Right lobe of liver (tissue), 6 donors: Measurements from ENCODE around the gene NFE2L3. TPM values are rescaled to one million over a fixed set of nuclear protein-coding genes. Genes with fewer than 3 reads are reported as not detected.
A peak's percentile ranks its signal among the peaks of the same experiment; 100 is the strongest.

Experiments used
- ATAC-seq, 4 donors: fragments of 200-7000 bp; cut with Tn5 transposase; one replicate each; pipeline ENCODE4 v1.9.1; 2020; ENCODE audit warnings: mild to moderate bottlenecking in 4 of 4, moderate library complexity in 4 of 4
- DNase-seq, 3 donors: peaks; one replicate each; pipeline ENCODE4 v3.0.0-alpha.2; 2020
- H3K27ac ChIP-seq, 3 donors: fragments of 200-600 bp; one replicate each; pipeline ENCODE4 v1.8.0; 2022
- H3K27me3 ChIP-seq, 2 donors: fragments of 200-600 bp; one replicate each; pipeline ENCODE4 v1.8.0; 2022
- H3K36me3 ChIP-seq, 4 donors: fragments of 200-600 bp; sonication (generic) in 1 of 4; one replicate each; pipeline versions ENCODE4 v1.5.1 to v1.8.0; 2017 to 2022; ENCODE audit warnings: control low read depth in 1 of 4
- H3K4me1 ChIP-seq, 4 donors: fragments of 200-600 bp; sonication (generic) in 1 of 4; one replicate each; pipeline versions ENCODE4 v1.5.1 to v1.8.0; 2017 to 2022; ENCODE audit warnings: control low read depth in 1 of 4
- H3K4me3 ChIP-seq, 3 donors: fragments of 200-600 bp; one replicate each; pipeline ENCODE4 v1.8.0; 2022
- H3K9me3 ChIP-seq, 4 donors: fragments of 200-600 bp; sonication (generic) in 1 of 4; one replicate each; pipeline versions ENCODE4 v1.5.1 to v1.8.0; 2017 to 2022; ENCODE audit warnings: control low read depth in 1 of 4
- POLR2A ChIP-seq: fragments of 450-650 bp; IDR thresholded peaks from one replicate; pipeline ENCODE4 v1.6.1; 2017; ENCODE audit warnings: antibody characterized with exemption, mild to moderate bottlenecking
- WGBS: methylation state at CpG from one replicate; pipeline ENCODE4 v1.1.6; 2018; ENCODE audit warnings: low coverage, low lambda C conversion rate; ENCODE audit not compliant: insufficient coverage; ENCODE audit errors: missing lambda C conversion rate; 5-methylcytosine and 5-hydroxymethylcytosine counted together
- intact Hi-C, 2 donors: fragments of 100-400 bp; cut with DNase I; formaldehyde crosslinking; loops; one replicate each; pipeline versions ENCODE4 v1.11.2 to v1.14.1; 2022
- total RNA-seq, 6 experiments: library from RNA; depleted of rRNA in 2 of 6; stranded (reverse); fragments of >200 nt in 2 of 6; fragmentation: NEBNext Ultra II Directional in 3 of 6; extraction: Animal tissue kit (Norgen Biotek cat#: 25700) in 3 of 6; gene quantifications; one replicate each; pipeline versions ENCODE4 v1.1.0 to v1.2.4, GENCODE V29; 2016 to 2023
- TF ChIP-seq, protein P1 (sequence below), 4 donors: fragments of 200-600 bp in 3 of 4; fragments of 450-650 bp in 1 of 4; IDR thresholded peaks; one replicate each; pipeline versions ENCODE4 v1.5.1 to v1.8.0; 2016 to 2022; ENCODE audit warnings: antibody characterized with exemption in 4 of 4, mild to moderate bottlenecking in 2 of 4
- donor health status: DM: no; HTN: yes; CAD: no.
- donor health status: DM: no; HTN: no; CAD: no.
- donor health status: DM: no; HTN: no; CAD: no.
- donor health status: DM: no; HTN: yes; CAD: no.
- donor health status: DM: no; HTN: yes; CAD: no.

NFE2L3 gene
- total RNA-seq, 6 experiments from 2014 or later, result 0.13 to 2.0 (median 0.54) TPM

DNA sequence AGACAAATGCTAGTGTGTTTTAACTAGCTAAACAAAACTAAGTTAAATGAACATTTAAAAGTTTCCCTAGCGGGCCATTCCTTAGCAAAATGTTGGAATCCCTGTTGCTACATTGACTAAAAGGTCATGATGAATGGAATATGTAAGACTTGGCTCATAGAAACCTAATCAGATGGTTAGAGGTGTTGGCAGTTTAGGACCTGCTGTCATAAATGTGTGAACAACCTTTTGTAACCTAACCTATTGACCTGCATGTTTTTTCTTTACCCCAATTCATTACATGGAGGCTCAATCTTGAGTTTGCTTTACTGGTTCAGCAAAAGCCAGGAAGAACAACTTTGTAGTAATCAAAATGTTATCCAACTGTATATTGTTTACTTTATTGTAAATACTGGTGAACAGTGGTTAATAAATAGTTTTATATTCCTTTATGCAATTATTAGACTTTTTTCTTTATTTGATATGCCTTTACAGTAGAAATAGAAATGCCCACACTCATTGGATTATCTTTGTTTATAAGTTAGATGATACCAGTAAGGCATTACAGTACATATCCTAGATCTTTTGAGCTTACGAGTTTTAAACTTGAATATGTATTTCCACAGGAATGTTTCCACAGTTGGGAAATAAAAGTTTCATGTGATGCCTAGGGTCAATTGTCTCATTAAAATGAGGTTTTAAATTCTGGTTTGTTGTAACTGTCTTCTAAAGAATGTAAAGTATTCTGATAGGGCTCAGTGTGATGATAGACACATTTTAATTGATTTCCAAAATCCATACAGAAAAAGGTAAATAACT, 61.1 kb downstream of the NFE2L3 start:
- TF ChIP-seq POLR2A, result no peak
- Histone ChIP-seq H3K4me3 (no peak overlapping the region), H3K27me3 (no peaks in the 10 kb centered on the region), H3K9me3 (no peaks in the 10 kb centered on the region), H3K4me1 (peaks cover 0 to 12% (median 0%) of the 10 kb centered on the region in 4 donors), H3K27ac (no peak overlapping the region), H3K36me3 (peaks cover 0 to 40% (median 21%) of the 10 kb centered on the region in 4 donors)
- intact Hi-C loops, result no loop called here
- no peak for DNase-seq
- peak in 2 of 4 donors; percentile 26 to 67 for ATAC-seq
- 95% methylated on average over 2 of the region's 2 CpGs for WGBS

DNA sequence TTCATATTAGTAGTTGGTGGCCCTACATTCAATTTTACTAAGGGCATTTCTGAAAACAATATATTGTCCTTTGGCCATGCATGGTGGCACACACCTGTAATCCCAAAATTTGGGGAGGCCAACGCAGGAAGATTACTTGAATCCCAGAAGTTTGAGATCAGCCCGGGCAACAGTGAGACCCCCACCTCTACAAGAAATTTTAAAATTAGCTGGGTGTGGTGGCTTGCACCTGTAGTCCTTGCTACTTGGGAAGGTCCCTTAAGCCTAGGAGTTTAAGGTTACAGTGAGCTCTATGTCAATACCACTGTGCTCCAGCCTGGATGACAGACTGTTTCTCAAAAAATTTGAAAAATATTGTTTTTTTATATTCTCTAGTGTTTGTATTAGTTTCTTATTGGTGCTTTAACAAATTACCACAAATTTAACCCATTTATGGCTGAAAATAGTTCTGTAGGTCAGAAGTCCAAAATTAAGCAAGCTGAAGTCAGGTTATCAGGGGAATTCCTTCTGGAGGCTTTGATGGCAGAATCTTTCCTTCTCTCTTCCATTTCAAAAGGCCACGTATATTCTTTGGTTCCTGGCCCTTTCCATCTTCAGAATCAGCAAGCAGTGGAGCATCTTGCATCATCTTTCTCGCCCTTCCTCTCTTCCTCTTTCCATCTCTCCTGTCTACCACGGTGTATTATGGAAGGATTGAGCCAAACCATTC, 62.0 kb downstream of the NFE2L3 start:
- ATAC-seq (no peak), DNase-seq (no peak)
- H3K36me3 ChIP-seq, result peaks cover 0 to 32% (median 17%) of the 10 kb centered on the region in 4 donors
- WGBS, result 66% methylated on average over 5 of the region's 5 CpGs
- no peaks in the 10 kb centered on the region for H3K9me3 ChIP-seq
- intact Hi-C loops, result no loop called here
- H3K27ac ChIP-seq, result no peak overlapping the region
- TF ChIP-seq POLR2A, result no peak
- TF ChIP-seq, protein P1, sequence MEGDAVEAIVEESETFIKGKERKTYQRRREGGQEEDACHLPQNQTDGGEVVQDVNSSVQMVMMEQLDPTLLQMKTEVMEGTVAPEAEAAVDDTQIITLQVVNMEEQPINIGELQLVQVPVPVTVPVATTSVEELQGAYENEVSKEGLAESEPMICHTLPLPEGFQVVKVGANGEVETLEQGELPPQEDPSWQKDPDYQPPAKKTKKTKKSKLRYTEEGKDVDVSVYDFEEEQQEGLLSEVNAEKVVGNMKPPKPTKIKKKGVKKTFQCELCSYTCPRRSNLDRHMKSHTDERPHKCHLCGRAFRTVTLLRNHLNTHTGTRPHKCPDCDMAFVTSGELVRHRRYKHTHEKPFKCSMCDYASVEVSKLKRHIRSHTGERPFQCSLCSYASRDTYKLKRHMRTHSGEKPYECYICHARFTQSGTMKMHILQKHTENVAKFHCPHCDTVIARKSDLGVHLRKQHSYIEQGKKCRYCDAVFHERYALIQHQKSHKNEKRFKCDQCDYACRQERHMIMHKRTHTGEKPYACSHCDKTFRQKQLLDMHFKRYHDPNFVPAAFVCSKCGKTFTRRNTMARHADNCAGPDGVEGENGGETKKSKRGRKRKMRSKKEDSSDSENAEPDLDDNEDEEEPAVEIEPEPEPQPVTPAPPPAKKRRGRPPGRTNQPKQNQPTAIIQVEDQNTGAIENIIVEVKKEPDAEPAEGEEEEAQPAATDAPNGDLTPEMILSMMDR (IDR thresholded peaks at IDR 0.05), result no peak
- H3K27me3 ChIP-seq, result no peaks in the 10 kb centered on the region
- peaks cover 0 to 12% (median 0%) of the 10 kb centered on the region in 4 donors for H3K4me1 ChIP-seq
- H3K4me3 ChIP-seq, result no peak overlapping the region

DNA sequence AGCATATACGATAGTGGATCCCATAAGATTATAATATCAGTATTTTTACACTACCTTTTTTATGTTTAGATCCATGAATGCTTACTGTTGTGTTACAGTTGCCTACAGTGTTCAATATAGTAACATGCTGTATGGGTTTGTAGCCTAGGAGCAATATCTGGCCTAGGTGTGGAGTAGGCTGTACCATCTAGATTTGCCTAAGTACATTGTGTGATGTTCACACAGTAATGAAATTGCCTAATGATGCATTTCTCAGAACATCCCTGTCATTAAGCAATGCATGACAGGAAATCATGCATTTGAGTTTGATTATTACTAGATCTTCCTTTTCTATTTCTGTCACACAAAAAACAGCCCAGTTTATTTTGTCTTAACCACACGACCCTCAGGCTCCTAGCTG, 64.1 kb downstream of the NFE2L3 start:
- ATAC-seq (peak; percentile 25 to 88 (median 68)), DNase-seq (no peak)
- WGBS, result 51% methylated on average over 2 of the region's 2 CpGs

DNA sequence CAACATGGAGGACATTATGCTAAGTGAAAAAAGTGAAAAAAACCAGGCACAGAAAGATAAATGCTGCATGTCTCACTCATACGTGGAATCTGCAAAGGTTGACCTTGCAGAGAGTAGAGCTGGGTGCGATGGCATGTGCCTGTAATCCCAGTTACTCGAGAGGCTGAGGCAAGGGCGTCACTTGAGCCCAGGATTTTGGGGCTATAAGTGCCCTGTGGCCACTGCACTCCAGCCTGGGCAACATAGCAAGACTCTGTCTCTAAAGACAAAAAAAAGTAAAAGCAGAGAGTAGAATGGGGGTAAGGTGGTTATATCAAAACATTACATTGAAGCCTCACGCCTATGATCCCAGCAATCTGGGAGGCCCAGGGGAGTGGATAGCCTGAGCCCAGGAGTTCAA, 72.4 kb downstream of the NFE2L3 start:
- 51% methylated on average over 3 of the region's 5 CpGs for WGBS
- no peak overlapping the region for H3K4me3 ChIP-seq
- TF ChIP-seq, protein P1 (IDR thresholded peaks at IDR 0.05), result no peak
- no peak for TF ChIP-seq POLR2A
- intact Hi-C loops, result no loop called here
- no peaks in the 10 kb centered on the region for H3K4me1 ChIP-seq
- no peaks in the 10 kb centered on the region for H3K36me3 ChIP-seq
- no peak overlapping the region for H3K27ac ChIP-seq
- H3K9me3 ChIP-seq, result no peaks in the 10 kb centered on the region
- no peak for DNase-seq
- H3K27me3 ChIP-seq, result no peaks in the 10 kb centered on the region
- no peak for ATAC-seq

More for the DNA sequence above, 64.1 kb downstream of the NFE2L3 start:
- TF ChIP-seq, protein P1 (IDR thresholded peaks at IDR 0.05), result no peak
- TF ChIP-seq POLR2A, result no peak
- Histone ChIP-seq H3K27ac (no peak overlapping the region), H3K4me1 (peaks cover 0 to 12% (median 0%) of the 10 kb centered on the region in 4 donors), H3K4me3 (no peak overlapping the region), H3K9me3 (no peaks in the 10 kb centered on the region), H3K27me3 (no peaks in the 10 kb centered on the region), H3K36me3 (peaks cover 0 to 14% (median 6%) of the 10 kb centered on the region in 4 donors)
- intact Hi-C loops, result no loop called here

DNA sequence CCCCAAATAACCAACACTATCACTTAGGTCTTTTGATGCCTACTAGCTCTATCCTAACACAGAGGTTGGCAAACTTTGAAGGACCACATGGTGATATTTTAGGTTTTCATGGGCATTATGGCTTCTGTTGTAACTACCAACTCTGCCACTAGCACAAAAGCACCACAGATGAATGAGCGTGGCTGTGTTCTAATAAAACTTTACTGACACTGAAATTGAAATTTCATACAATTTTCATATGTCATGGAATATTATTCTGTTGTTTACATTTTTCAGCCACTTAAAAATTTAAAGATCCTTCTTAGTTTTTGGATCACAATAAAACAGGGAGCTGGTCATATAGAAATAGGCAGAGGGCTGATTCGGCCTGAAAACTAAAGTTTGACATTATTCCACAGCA, 76.0 kb downstream of the NFE2L3 start:
- no peaks in the 10 kb centered on the region for H3K4me1 ChIP-seq
- H3K4me3 ChIP-seq, result no peak overlapping the region
- no peak for DNase-seq
- 87% methylated on average over 2 of the region's 2 CpGs for WGBS
- no peak for TF ChIP-seq POLR2A
- TF ChIP-seq, protein P1 (IDR thresholded peaks at IDR 0.05), result no peak
- no peaks in the 10 kb centered on the region for H3K27me3 ChIP-seq
- intact Hi-C loops, result no loop called here
- H3K9me3 ChIP-seq, result no peaks in the 10 kb centered on the region
- H3K36me3 ChIP-seq, result no peaks in the 10 kb centered on the region
- H3K27ac ChIP-seq, result no peak overlapping the region
- ATAC-seq, result no peak
